Brain microvascular endothelial cell (primary cell): ENCODE data around the gene WDR43.
"Not testable (repeated sequence)": the region's sequence is repeated elsewhere in the genome, so short reads cannot be mapped to it uniquely, and the experiment has no call there.

Source experiments
- DNase-seq: peaks from one replicate; pipeline ENCODE4 v3.0.0-alpha.2; 2020
- H3K27ac ChIP-seq: fragments of 250-450 bp; sonication (Bioruptor Pico); 2 replicates; pipeline ENCODE4 v1.5.1; 2020; ENCODE audit warnings: mild to moderate bottlenecking, moderate library complexity
- H3K27me3 ChIP-seq: fragments of 250-450 bp; sonication (Bioruptor Pico); replicated peaks from 2 replicates; pipeline ENCODE4 v1.5.1; 2020; ENCODE audit warnings: mild to moderate bottlenecking
- H3K36me3 ChIP-seq: fragments of 250-450 bp; sonication (Bioruptor Pico); replicated peaks from 2 replicates; pipeline ENCODE4 v1.5.1; 2020; ENCODE audit warnings: mild to moderate bottlenecking
- H3K4me3 ChIP-seq: 2 replicates; pipeline ENCODE4 v1.5.1; 2011; ENCODE audit warnings: low read depth, mild to moderate bottlenecking, control low read depth, low read length, moderate library complexity
- in situ Hi-C: cut with HindIII; loops from 2 replicates; pipeline ENCODE4 v1.10.0; 2017; ENCODE audit warnings: low sequenced_read_pairs, low pct_ligation_motif_present
- TF ChIP-seq, protein P1 (sequence below): IDR thresholded peaks from 2 replicates; pipeline ENCODE4 v1.5.1; 2011; ENCODE audit warnings: low read depth, mild to moderate bottlenecking, moderate library complexity, low read length, control low read depth, inconsistent platforms; ENCODE audit errors: missing control alignments

Gene WDR43

DNA sequence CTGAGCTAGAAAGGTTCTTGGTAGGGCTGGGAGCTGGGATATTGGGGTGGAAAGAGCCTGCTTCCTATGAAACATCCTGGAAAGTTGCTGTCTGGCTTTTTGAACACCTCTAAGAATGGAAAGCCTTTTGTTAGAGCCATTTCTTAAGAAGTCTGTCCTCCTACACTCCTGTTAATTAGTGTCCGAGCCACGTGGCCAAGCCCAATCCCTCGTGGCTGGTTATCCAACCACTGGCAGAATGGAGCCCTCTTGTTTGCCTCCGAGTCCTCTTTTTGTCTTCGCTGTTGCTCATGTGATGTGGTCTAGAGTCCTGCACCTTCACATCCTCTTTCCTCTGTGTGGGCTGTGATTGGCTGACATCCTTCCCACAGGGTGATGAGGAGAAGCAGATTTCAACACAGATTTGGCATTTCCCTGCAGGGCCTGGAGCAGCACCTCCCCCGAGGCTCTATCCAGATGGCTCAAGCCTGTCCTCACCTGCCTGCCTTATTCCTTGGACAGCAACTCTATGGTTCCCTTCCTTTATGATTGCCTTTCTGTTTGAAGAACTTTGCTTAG is 78.4 kb downstream of the WDR43 start:
- no peak overlapping the region for H3K27ac ChIP-seq
- no peaks in the 10 kb centered on the region for H3K27me3 ChIP-seq
- no peak overlapping the region for H3K4me3 ChIP-seq
- no peaks in the 10 kb centered on the region for H3K36me3 ChIP-seq
- DNase-seq, result no peak
- TF ChIP-seq, protein P1, sequence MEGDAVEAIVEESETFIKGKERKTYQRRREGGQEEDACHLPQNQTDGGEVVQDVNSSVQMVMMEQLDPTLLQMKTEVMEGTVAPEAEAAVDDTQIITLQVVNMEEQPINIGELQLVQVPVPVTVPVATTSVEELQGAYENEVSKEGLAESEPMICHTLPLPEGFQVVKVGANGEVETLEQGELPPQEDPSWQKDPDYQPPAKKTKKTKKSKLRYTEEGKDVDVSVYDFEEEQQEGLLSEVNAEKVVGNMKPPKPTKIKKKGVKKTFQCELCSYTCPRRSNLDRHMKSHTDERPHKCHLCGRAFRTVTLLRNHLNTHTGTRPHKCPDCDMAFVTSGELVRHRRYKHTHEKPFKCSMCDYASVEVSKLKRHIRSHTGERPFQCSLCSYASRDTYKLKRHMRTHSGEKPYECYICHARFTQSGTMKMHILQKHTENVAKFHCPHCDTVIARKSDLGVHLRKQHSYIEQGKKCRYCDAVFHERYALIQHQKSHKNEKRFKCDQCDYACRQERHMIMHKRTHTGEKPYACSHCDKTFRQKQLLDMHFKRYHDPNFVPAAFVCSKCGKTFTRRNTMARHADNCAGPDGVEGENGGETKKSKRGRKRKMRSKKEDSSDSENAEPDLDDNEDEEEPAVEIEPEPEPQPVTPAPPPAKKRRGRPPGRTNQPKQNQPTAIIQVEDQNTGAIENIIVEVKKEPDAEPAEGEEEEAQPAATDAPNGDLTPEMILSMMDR, result no peak
- in situ Hi-C loops, result no loop called here

- H3K27me3 ChIP-seq, result no peaks in the 10 kb centered on the region
- in situ Hi-C loops, result no loop called here
- no peak for DNase-seq
- no peak overlapping the region for H3K27ac ChIP-seq
- TF ChIP-seq, protein P1, result no peak
- H3K4me3 ChIP-seq, result no peak overlapping the region
- H3K36me3 ChIP-seq, result no peaks in the 10 kb centered on the region
Measured at GRCh38 chr2:28974252-28974651, 79.8 kb downstream of the WDR43 start.

DNA sequence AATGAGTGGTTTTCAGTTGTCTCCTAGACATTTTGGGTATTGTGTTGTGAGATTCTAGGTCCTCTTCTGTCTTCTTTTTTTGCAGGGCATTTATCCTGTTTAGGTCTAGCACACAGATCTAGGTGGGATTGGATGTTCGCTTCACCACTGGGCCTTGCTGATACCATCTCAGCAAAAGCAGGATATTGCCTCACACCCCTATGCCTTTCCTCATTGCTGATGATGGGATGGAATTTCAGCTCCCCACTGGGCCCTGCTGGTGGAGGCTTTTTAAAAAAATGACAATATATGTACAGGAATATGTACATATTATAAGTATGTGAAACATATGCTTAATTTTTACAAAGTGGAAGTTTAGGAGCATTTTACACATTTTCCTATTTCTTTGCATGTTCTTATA is 81.2 kb downstream of the WDR43 start:
- in situ Hi-C loops, result no loop called here
- DNase-seq, result no peak
- Histone ChIP-seq H3K36me3 (no peaks in the 10 kb centered on the region), H3K27me3 (no peaks in the 10 kb centered on the region), H3K4me3 (no peak overlapping the region), H3K27ac (no peak overlapping the region)
- TF ChIP-seq, protein P1, result no peak

- Histone ChIP-seq H3K36me3 (no peaks in the 10 kb centered on the region), H3K27ac (peak overlapping the region; percentile 14), H3K27me3 (no peaks in the 10 kb centered on the region), H3K4me3 (no peak overlapping the region)
- in situ Hi-C loops, result no loop called here
- TF ChIP-seq, protein P1, result no peak
- DNase-seq, result peak; percentile 80
Measured at GRCh38 chr2:28976584-28976983, 82.1 kb downstream of the WDR43 start.

GRCh38 chr2:28977176-28977875 is 82.9 kb downstream of the WDR43 start:
- no peaks in the 10 kb centered on the region for H3K27me3 ChIP-seq
- H3K4me3 ChIP-seq, result no peak overlapping the region
- H3K27ac ChIP-seq, result no peak overlapping the region
- in situ Hi-C loops, result no loop called here
- DNase-seq, result no peak
- TF ChIP-seq, protein P1, result no peak
- H3K36me3 ChIP-seq, result no peaks in the 10 kb centered on the region

DNA sequence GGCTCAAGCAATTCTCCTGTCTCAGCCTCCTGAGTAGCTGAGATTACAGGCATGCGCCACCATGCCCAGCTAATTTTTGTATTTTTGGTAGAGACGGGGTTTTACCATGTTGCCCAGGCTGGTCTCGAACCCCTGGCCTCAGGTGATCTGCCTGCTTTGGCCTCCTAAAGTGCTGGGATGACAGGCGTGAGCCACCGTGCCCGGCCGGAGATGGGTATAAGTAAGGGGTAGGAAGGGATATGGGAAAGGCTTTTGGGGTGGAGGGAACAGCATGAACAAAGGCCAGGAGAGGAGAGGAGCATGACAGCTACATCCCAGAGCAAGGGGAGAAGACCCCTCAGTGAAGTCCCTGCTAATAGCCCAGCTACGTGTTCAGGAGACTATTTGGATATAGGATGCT is 83.5 kb downstream of the WDR43 start:
- in situ Hi-C loops, DNase-seq, H3K27me3 ChIP-seq, H3K36me3 ChIP-seq, H3K27ac ChIP-seq, H3K4me3 ChIP-seq: not testable (repeated sequence)
